NCI-H2196 treated with DMSO at 0.1 percent for 48 hours (cell line): ENCODE results near the gene VWA5B2.

Source experiments
- DNase-seq: peaks from one replicate; lab custom pipeline; 2025; ENCODE audit not compliant: unreplicated experiment; lab: John Stamatoyannopoulos, UW

VWA5B2 gene

GRCh38 chr3:184223946-184224345, 5.4 kb upstream of the VWA5B2 start:
- DNase-seq = no peak

DNA sequence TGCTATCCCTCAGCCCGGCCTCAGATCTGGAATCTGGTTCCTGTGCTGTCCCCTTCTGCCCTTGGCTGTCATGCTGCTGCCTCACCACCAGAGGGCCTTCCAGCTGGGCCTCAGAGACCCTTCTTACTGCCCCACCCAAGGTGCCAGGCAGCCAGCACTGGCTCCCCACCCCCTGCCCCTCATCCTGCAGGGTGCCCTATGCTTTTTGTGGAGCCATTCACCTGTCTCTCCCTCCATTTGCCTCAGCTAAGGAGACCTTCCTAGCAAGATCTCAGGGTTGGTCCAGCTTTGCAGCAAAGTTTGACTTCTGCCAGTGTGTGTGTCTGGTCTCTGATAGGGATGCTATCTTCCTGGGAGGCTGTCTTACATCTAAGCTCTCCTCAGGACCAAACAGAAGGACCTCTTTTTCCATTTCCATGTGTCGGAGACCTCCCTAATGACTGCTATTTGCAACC, 1.9 kb upstream of the VWA5B2 start:
- DNase-seq = peak; percentile 36

DNA sequence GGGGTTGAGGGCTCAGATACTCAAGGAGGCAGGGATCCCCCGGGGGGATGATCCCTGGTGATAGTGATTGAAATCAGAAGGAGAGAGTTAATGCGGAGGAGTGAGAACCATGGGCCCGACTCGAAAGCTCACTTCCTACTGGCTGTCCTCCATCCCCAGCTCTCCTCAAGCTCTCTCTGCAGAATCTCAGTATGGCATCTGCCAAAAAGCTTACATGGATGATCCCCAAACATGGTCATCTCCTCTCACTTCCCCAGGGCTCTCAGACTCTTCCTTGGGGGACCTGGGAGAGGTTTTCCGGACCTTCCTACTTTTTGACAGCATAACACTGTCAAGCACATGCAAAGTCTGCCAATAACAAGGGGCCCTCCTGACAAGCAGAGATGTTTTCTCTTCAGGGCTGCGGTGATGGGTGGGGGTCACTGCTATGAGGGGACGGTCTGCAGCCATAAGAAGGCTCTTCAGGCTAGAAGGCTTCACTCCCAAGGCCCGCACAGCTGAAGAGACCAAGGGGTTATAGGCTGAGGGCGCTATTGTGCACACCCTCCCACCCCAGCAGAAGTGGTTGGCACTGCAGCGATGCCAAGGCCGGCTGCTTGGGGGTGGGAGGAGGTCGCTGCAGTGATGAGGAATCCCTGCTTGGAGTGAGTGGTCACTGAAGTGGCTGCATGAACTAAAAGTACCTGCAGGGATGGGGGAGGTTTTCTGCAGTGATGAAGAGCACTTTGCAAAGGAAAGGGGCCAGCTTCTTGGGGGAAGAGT, 828 bp upstream of the VWA5B2 start:
- no peak for DNase-seq

- DNase-seq = no peak
Observed at GRCh38 chr3:184230081-184230602, 757 bp downstream of the VWA5B2 start.

DNA sequence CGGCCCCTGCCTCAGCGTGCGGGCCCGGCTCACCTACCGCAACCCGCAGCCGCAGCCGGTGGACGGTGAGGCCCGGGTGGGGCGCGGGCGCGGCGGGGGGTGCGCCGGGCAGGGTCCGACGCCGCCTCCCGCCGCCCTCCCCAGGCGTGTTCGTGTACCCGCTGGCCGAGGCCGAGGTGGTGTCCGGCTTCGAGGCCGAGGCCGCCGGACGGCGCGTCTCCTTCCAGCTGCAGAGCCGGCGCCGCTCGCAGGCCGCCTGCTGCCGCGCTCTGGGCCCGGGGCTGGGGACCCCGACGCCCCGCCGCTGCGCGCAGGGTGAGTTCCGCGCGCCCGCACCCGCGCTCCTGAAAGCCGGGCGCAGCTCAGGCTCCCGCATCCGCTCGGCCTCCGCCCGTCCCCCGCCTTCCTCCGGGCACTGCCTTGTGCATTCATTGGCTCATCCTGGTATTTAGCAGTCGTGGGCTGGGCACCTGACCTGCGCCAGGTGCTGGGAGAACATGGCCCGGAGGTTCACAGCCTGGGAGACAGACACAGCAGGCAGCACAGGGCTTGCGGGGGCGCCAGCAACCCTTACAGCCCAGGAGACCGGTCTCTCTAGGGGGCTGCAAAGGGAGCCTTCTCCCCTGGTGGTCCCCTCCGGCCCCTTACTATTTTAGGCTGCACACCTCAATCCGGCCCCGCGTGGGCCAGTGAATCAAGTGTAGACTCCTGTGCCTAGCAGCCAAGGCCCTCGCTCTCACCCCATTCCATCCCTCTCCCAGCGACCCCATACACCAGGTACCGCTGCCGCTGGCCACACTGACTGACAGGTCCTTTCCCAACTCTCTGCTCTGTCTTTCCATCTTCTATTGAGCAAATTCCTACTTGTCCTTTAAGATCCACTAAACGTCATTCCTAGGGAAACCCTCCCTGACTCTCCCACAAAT, 1.5 kb downstream of the VWA5B2 start:
- peak; percentile 83 for DNase-seq

GRCh38 chr3:184231671-184232070, 2.3 kb downstream of the VWA5B2 start:
- no peak for DNase-seq

DNA sequence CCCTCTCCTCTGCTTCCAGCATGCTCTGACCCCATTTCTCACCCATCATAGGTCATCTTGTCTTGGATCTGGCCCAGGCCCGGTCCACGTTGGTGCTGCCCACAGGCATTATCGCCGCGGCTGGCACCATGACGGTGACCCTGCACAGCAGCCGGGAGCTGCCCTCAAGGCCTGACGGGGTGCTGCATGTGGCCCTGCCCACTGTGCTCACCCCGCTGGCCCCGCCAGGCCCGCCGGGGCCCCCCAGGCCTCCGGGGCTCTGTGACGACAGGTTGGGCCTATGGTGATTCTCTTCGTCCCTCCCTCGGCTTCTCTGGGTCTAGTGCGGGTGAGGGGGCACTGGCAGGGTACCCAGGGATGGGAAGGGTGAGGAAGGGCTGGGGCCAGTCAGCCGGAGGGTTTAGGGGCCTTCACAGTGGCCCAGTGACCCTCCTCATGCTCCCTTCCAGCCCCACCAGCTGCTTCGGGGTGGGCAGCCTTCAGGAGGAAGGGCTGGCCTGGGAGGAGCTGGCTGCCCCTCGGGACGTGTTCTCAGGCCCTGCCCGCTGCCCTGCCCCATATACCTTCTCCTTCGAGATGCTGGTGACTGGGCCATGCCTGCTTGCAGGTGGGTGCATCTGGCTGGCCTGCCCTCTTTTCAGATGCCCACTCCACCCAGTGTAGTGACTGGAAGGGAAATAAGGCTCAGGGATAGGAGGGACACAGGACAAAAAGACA, 3.9 kb downstream of the VWA5B2 start:
- no peak for DNase-seq

GRCh38 chr3:184234224-184234623, 4.8 kb downstream of the VWA5B2 start:
- peak; percentile 87 for DNase-seq

DNA sequence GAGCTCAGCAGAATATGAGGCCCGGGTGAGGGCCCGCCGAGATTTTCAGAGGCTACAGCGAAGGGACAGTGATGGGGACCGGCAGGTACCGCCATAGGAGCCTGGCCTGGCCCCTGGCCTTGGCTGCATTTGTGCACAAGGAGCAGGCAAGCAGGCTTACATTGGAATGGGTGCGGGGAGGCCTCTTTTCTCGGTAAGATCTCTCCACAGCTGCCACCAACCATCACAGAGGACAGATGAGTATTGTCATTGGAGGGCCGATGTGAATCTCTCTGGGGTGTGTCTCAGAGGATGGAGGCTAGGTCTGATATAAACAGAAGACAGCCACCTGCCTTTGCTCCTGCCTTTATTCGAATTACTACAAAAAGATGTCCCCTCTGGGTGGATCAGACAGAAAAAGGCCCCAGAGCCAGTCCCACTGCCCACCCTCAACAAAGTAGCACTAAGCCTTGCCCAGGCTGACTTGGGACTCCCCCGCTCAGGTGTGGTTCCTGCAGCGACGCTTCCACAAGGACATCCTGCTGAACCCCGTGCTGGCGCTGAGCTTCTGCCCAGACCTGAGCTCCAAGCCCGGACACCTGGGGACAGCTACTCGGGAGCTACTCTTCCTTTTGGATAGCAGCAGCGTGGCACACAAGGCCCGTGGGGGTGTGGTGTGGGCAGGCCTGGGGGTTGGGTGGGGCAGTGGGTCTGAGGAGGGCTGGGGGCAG, 5.4 kb downstream of the VWA5B2 start:
- DNase-seq = no peak

GRCh38 chr3:184235381-184236032, 6.1 kb downstream of the VWA5B2 start:
- no peak for DNase-seq

- DNase-seq = no peak
Observed at GRCh38 chr3:184236033-184236410, 6.6 kb downstream of the VWA5B2 start.

DNA sequence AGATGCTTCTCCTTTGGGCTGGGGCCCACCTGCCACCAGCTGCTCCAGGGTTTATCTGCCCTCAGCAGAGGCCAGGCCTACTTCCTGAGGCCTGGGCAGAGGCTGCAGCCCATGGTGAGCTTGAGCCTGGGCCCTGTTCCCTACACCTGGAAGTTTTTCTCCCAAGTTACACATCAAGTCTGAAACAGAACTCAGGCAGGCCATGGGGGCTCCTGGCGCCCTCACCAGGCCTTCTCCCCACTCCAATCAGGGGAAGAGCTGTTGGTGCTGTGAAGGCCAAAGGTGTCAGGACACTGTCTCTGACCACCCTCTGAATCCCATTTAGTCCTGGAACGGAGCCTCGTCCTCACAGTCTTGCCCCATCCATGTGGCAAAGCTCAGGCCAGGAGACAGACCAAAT, 7.3 kb downstream of the VWA5B2 start:
- DNase-seq = no peak

GRCh38 chr3:184237211-184237610, 7.8 kb downstream of the VWA5B2 start:
- DNase-seq = no peak

DNA sequence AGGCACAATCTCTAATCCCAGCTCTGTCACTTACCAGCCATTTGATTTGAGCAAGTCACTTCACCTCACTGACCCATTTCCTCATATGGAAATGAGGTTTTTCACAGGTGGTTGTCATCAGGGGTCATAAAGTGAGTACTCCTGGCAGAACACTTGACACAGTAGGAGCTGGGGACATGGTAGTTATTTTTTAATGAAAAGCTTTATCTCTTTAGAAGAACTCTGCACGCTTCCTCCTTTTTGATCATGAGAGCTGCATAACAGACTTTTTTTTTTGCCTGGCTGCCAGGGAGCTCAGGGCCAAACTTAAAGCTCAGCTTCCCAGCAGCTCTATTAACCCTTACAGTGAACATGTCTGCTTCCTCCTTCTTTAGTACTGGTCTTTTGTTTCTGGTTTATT, 8.4 kb downstream of the VWA5B2 start:
- DNase-seq = peak; percentile 49

DNA sequence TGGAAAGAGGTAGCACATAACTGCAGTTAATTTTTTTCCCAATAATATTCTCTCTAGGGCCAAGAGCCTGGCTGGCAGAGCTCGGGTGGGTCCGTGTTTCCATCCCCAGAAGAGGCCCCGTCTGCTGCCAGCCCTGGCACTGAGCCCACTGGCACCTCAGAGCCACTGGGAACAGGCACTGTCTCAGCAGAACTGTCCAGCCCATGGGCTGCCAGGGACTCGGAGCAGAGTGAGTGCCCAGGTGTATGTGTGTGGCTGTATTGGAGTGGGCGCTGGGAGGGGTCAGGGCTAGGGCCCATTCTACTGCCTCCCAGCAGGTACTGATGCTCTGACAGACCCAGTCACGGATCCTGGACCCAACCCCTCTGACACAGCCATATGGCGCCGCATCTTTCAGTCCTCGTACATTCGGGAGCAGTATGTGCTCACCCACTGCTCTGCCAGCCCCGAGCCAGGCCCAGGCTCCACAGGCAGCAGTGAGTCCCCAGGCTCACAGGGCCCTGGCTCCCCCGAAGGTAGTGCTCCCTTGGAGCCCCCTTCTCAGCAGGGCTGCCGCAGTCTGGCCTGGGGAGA, 8.9 kb downstream of the VWA5B2 start:
- DNase-seq = no peak

DNA sequence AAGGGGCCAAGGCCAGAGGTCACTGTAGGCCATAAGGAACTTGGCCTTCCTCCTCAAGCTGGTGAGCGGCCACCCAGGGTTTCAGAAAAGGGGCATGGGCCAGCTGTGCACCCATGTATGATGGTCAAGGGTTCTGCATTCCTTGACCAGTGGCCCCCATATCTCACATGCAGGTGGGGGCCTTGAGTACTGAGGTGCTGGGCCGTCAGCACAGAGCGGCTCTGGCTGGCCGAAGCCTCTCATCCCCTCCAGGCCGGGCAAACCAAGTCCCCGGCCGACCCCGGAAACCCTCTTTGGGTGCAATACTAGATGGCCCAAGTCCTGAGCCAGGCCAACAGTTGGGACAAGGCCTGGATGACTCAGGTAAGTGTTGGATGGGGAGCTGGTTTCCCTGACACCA, 9.8 kb downstream of the VWA5B2 start:
- no peak for DNase-seq

DNA sequence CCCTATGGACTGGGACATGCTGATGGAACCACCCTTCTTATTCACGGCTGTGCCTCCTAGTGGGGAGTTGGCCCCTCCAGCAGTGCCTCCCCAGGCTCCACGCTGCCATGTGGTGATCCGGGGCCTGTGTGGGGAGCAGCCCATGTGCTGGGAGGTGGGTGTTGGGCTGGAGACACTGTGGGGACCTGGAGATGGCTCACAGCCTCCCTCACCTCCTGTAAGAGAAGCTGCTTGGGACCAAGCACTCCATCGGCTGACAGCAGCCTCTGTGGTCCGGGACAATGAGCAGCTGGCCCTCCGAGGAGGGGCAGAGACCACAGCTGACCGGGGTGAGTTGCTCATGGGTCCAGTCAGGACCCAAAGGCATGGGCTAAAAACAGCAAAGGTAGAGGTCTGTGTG, 10.3 kb downstream of the VWA5B2 start:
- no peak for DNase-seq

GRCh38 chr3:184240384-184241140, 11.2 kb downstream of the VWA5B2 start:
- DNase-seq = no peak

DNA sequence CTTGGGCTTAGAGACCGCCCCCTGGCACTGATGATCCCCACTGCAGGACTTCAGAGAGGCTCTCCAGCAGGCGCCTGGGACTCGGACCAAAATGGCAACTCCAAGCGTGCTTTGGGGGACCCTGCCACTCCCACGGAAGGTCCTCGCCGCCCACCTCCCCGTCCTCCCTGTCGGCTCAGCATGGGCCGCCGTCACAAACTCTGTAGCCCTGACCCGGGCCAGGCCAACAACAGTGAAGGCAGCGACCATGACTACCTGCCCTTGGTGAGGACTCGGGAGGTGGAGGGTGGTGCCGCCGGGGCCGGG, 11.7 kb downstream of the VWA5B2 start:
- DNase-seq = no peak
